Testis (tissue), 3 donors: ENCODE measurements around the gene NEURL1. TPM values are rescaled to one million over a fixed set of nuclear protein-coding genes. Genes with fewer than 3 reads are reported as not detected.

Experiments
- DNase-seq: peaks from one replicate; pipeline ENCODE4 v3.0.0-alpha.2; 2019
- H3K27ac ChIP-seq, 2 donors: fragments of 200-600 bp; sonication (generic); one replicate each; pipeline ENCODE4 v1.5.1; 2019
- H3K27me3 ChIP-seq: fragments of 200-600 bp; sonication (generic); one replicate; pipeline ENCODE4 v1.5.1; 2019
- H3K36me3 ChIP-seq: fragments of 200-600 bp; sonication (generic); one replicate; pipeline ENCODE4 v1.5.1; 2017; ENCODE audit warnings: low read depth; ENCODE audit errors: missing control alignments
- H3K4me1 ChIP-seq: fragments of 200-600 bp; sonication (generic); one replicate; pipeline ENCODE4 v1.5.1; 2019
- H3K4me3 ChIP-seq, 2 donors: fragments of 200-600 bp; sonication (generic); one replicate each; pipeline ENCODE4 v1.5.1; 2017 to 2019
- H3K9me3 ChIP-seq: fragments of 200-600 bp; sonication (generic); one replicate; pipeline ENCODE4 v1.5.1; 2017
- CTCF ChIP-seq, 3 experiments: fragments of 450-650 bp in 2 of 3; fragments of 200-600 bp in 1 of 3; sonication (generic) in 1 of 3; IDR thresholded peaks; one replicate each; pipeline ENCODE4 v1.5.1; 2016 to 2019; ENCODE audit warnings: antibody characterized with exemption in 3 of 3, mild to moderate bottlenecking in 2 of 3, moderate library complexity in 1 of 3
- POLR2A ChIP-seq: fragments of 450-650 bp; IDR thresholded peaks from one replicate; pipeline ENCODE4 v1.6.1; 2017; ENCODE audit warnings: antibody characterized with exemption, mild to moderate bottlenecking, moderate library complexity
- WGBS, 2 donors: methylation state at CpG; one replicate each; pipeline ENCODE4 v1.1.5; 2018; 5-methylcytosine and 5-hydroxymethylcytosine counted together
- intact Hi-C: fragments of 100-400 bp; cut with DNase I; formaldehyde crosslinking; loops from one replicate; pipeline ENCODE4 v1.15.1; 2023; ENCODE audit warnings: low total_unique reads
- polyA plus RNA-seq: library from polyadenylated mRNA; stranded (reverse); fragments of 350-450 nt; fragmentation: Illumina TruSeq; extraction: RNeasy Lipid Tissue Mini Kit (QIAGEN cat#74804); gene quantifications from one replicate; pipeline ENCODE4 v1.2.3, GENCODE V29; 2014; ENCODE audit warnings: low read depth, low replicate concordance; ENCODE audit not compliant: insufficient read depth
- total RNA-seq, 2 donors: library from RNA; depleted of rRNA; stranded (reverse); fragments of >200 nt; gene quantifications; one replicate each; pipeline ENCODE4 v1.2.3, GENCODE V29; 2016

Gene NEURL1
- total and polyA plus RNA-seq, 3 donors from 2014 or later: 17.8 to 21.9 (median 19.8) TPM

GRCh38 chr10:103545771-103546281, 52.3 kb downstream of the NEURL1 start:
- intact Hi-C loops: no loop called here
- no peak for DNase-seq
- Histone ChIP-seq H3K36me3 (no peaks in the 10 kb centered on the region), H3K27me3 (no peaks in the 10 kb centered on the region), H3K4me1 (peaks cover 5% of the 10 kb centered on the region), H3K9me3 (no peaks in the 10 kb centered on the region), H3K4me3 (no peak overlapping the region), H3K27ac (no peak overlapping the region)
- no peak for TF ChIP-seq CTCF (IDR thresholded peaks at IDR 0.05)
- WGBS, 2 donors: 80 to 81% methylated on average over 4 of the region's 4 CpGs

- no peak for TF ChIP-seq POLR2A
- no peak for TF ChIP-seq CTCF (IDR thresholded peaks at IDR 0.05)
- intact Hi-C loops: no loop called here
Observed at GRCh38 chr10:103546401-103546800, 52.9 kb downstream of the NEURL1 start.

GRCh38 chr10:103547391-103547946, 54.0 kb downstream of the NEURL1 start:
- intact Hi-C loops: no loop called here
- DNase-seq: no peak
- no peaks in the 10 kb centered on the region for H3K27me3 ChIP-seq
- WGBS, 2 donors: 50 to 58% methylated on average over 10 of the region's 10 CpGs
- H3K36me3 ChIP-seq: no peaks in the 10 kb centered on the region
- no peak for TF ChIP-seq CTCF (IDR thresholded peaks at IDR 0.05)
- TF ChIP-seq POLR2A: no peak
- H3K4me3 ChIP-seq: no peak overlapping the region
- peaks cover 5% of the 10 kb centered on the region for H3K4me1 ChIP-seq
- H3K27ac ChIP-seq: no peak overlapping the region
- no peaks in the 10 kb centered on the region for H3K9me3 ChIP-seq

More at GRCh38 chr10:103546401-103546800, 52.9 kb downstream of the NEURL1 start:
- Histone ChIP-seq H3K27me3 (no peaks in the 10 kb centered on the region), H3K9me3 (no peaks in the 10 kb centered on the region), H3K4me3 (no peak overlapping the region), H3K27ac (no peak overlapping the region), H3K36me3 (no peaks in the 10 kb centered on the region), H3K4me1 (peaks cover 5% of the 10 kb centered on the region)
- 71 to 100% methylated on average over 1 of the region's 1 CpG for WGBS, 2 donors
- no peak for DNase-seq

- Histone ChIP-seq H3K4me1 (peaks cover 3% of the 10 kb centered on the region), H3K4me3 (no peak overlapping the region), H3K27me3 (no peaks in the 10 kb centered on the region), H3K27ac (no peak overlapping the region), H3K36me3 (no peaks in the 10 kb centered on the region), H3K9me3 (no peaks in the 10 kb centered on the region)
- WGBS, 2 donors: 94 to 95% methylated on average over 3 of the region's 3 CpGs
- intact Hi-C loops: no loop called here
- TF ChIP-seq CTCF (IDR thresholded peaks at IDR 0.05): no peak
- no peak for TF ChIP-seq POLR2A
- DNase-seq: no peak
Observed at GRCh38 chr10:103548006-103548405, 54.5 kb downstream of the NEURL1 start.
